HG03558 (cell line): Measurements from ENCODE around the gene PHACTR1.
"Not testable (repeated sequence)": the region's sequence is repeated elsewhere in the genome, so short reads cannot be mapped to it uniquely, and the experiment has no call there.

Source experiments
- ATAC-seq: cut with Tn5 transposase; IDR thresholded peaks from one replicate; pipeline ENCODE4 v1.9.1; 2021; ENCODE audit warnings: moderate number of reproducible peaks; ENCODE audit not compliant: unreplicated experiment; ENCODE audit errors: extremely low read depth

Gene PHACTR1

GRCh38 chr6:13314806-13315205 lies 598.2 kb downstream of the PHACTR1 start:
- no peak for ATAC-seq

- no peak for ATAC-seq
Observed at GRCh38 chr6:13315896-13316295, 599.3 kb downstream of the PHACTR1 start.

GRCh38 chr6:13318821-13319220 lies 602.3 kb downstream of the PHACTR1 start:
- ATAC-seq, result no peak

GRCh38 chr6:13319891-13320564 lies 603.5 kb downstream of the PHACTR1 start:
- ATAC-seq, result no peak

- not testable (repeated sequence) for ATAC-seq
Observed at GRCh38 chr6:13326031-13326586, 609.5 kb downstream of the PHACTR1 start.

- ATAC-seq, result no peak
Observed at GRCh38 chr6:13327691-13328075, 611.1 kb downstream of the PHACTR1 start.

GRCh38 chr6:13328076-13328874 lies 611.7 kb downstream of the PHACTR1 start, which contains the start of gene TBC1D7:
TBC1D7 (minus strand) TSS chr6:13328537; CDS start chr6:13326898, 1,639 bp downstream.
- peak; percentile 72 for ATAC-seq

- ATAC-seq, result no peak
Observed at GRCh38 chr6:13328875-13329183, 612.3 kb downstream of the PHACTR1 start.

GRCh38 chr6:13331516-13332348 lies 615.2 kb downstream of the PHACTR1 start:
- ATAC-seq, result no peak

- no peak for ATAC-seq
Observed at GRCh38 chr6:13332349-13332706, 615.8 kb downstream of the PHACTR1 start.

- no peak for ATAC-seq
Observed at GRCh38 chr6:13334953-13335352, 618.4 kb downstream of the PHACTR1 start.

- ATAC-seq, result no peak
Observed at GRCh38 chr6:13336553-13336952, 620.0 kb downstream of the PHACTR1 start.

GRCh38 chr6:13338038-13338437 lies 621.5 kb downstream of the PHACTR1 start:
- ATAC-seq, result no peak
